Measurements from ENCODE around the gene TTC3. TPM values are rescaled to one million over a fixed set of nuclear protein-coding genes. Genes with fewer than 3 reads are reported as not detected.

Gene TTC3
- total RNA-seq, 1 donor from 2014 or later = 44.3 TPM

GRCh38 chr21:37055271-37055855, 17.7 kb upstream of the TTC3 start:
- DNase-seq = no peak
- H3K27me3 ChIP-seq (ENCODE audit: low read depth) = no peaks in the 10 kb centered on the region
- H3K27ac ChIP-seq (replicated peaks) = no peak overlapping the region
- H3K4me1 ChIP-seq = no peaks in the 10 kb centered on the region
- intact Hi-C loops (cut with micrococcal nuclease) = no loop called here
- no peaks in the 10 kb centered on the region for H3K9me3 ChIP-seq (replicated peaks)
- no peak overlapping the region for H3K4me3 ChIP-seq
- H3K36me3 ChIP-seq = no peaks in the 10 kb centered on the region
- TF ChIP-seq CTCF (IDR thresholded peaks at IDR 0.05; ENCODE audit: borderline replicate concordance) = no peak

GRCh38 chr21:37057614-37058013, 15.4 kb upstream of the TTC3 start:
- TF ChIP-seq CTCF (IDR thresholded peaks at IDR 0.05; ENCODE audit: borderline replicate concordance) = no peak
- Histone ChIP-seq H3K4me3 (no peak overlapping the region), H3K27ac (replicated peaks) (no peak overlapping the region), H3K4me1 (no peaks in the 10 kb centered on the region), H3K27me3 (ENCODE audit: low read depth) (no peaks in the 10 kb centered on the region), H3K9me3 (replicated peaks) (no peaks in the 10 kb centered on the region), H3K36me3 (no peaks in the 10 kb centered on the region)
- DNase-seq = no peak
- intact Hi-C loops (cut with micrococcal nuclease) = no loop called here

GRCh38 chr21:37058261-37058660, 14.8 kb upstream of the TTC3 start:
- H3K27ac ChIP-seq (replicated peaks) = no peak overlapping the region
- H3K4me3 ChIP-seq = no peak overlapping the region
- H3K4me1 ChIP-seq = no peaks in the 10 kb centered on the region
- H3K9me3 ChIP-seq (replicated peaks) = no peaks in the 10 kb centered on the region
- intact Hi-C loops (cut with micrococcal nuclease) = no loop called here
- TF ChIP-seq CTCF (IDR thresholded peaks at IDR 0.05; ENCODE audit: borderline replicate concordance) = no peak
- no peak for DNase-seq
- H3K36me3 ChIP-seq = no peaks in the 10 kb centered on the region
- H3K27me3 ChIP-seq (ENCODE audit: low read depth) = no peaks in the 10 kb centered on the region

- no peaks in the 10 kb centered on the region for H3K4me1 ChIP-seq
- no peaks in the 10 kb centered on the region for H3K27me3 ChIP-seq (ENCODE audit: low read depth)
- no peak for TF ChIP-seq CTCF (IDR thresholded peaks at IDR 0.05; ENCODE audit: borderline replicate concordance)
- no peak overlapping the region for H3K27ac ChIP-seq (replicated peaks)
- no peaks in the 10 kb centered on the region for H3K9me3 ChIP-seq (replicated peaks)
- intact Hi-C loops (cut with micrococcal nuclease) = no loop called here
- H3K4me3 ChIP-seq = no peak overlapping the region
- DNase-seq = no peak
- H3K36me3 ChIP-seq = peaks cover under 1% of the 10 kb centered on the region
Measured at GRCh38 chr21:37059181-37059580, 13.9 kb upstream of the TTC3 start.

- intact Hi-C loops (cut with micrococcal nuclease) = no loop called here
- no peak for DNase-seq
- Histone ChIP-seq H3K27ac (replicated peaks) (no peak overlapping the region), H3K9me3 (replicated peaks) (no peaks in the 10 kb centered on the region), H3K36me3 (peaks cover 12% of the 10 kb centered on the region), H3K27me3 (ENCODE audit: low read depth) (no peaks in the 10 kb centered on the region), H3K4me3 (no peak overlapping the region), H3K4me1 (no peaks in the 10 kb centered on the region)
- no peak for TF ChIP-seq CTCF (IDR thresholded peaks at IDR 0.05; ENCODE audit: borderline replicate concordance)
Measured at GRCh38 chr21:37060296-37060695, 12.8 kb upstream of the TTC3 start.
